Nephron (organoid): Measurements from ENCODE around the gene INSC.

Experiments used
- H3K27ac Mint-ChIP-seq, 3 experiments: 2 replicates each; pipeline ENCODE4 v1.8.0; 2020; ENCODE audit warnings: mixed read lengths in 3 of 3, mild to moderate bottlenecking in 2 of 3, moderate library complexity in 1 of 3
- H3K27me3 Mint-ChIP-seq: 2 replicates; pipeline ENCODE4 v1.8.0; 2021; ENCODE audit warnings: low read depth, mild to moderate bottlenecking, moderate library complexity, mixed read lengths
- H3K36me3 Mint-ChIP-seq: 2 replicates; pipeline ENCODE4 v1.8.0; 2020; ENCODE audit warnings: low read depth, mixed read lengths
- H3K4me1 Mint-ChIP-seq: 2 replicates; pipeline ENCODE4 v1.8.0; 2020; ENCODE audit warnings: mixed read lengths
- H3K4me3 Mint-ChIP-seq, 3 experiments: 2 replicates each; pipeline ENCODE4 v1.8.0; 2020; ENCODE audit warnings: mild to moderate bottlenecking in 3 of 3, mixed read lengths in 3 of 3, moderate library complexity in 2 of 3
- H3K9me3 Mint-ChIP-seq: 2 replicates; pipeline ENCODE4 v1.8.0; 2020; ENCODE audit warnings: mixed read lengths
- TF ChIP-seq, protein P1 (sequence below), 3 experiments: fragments of 200-600 bp; sonication (generic); IDR thresholded peaks; one replicate each; pipeline ENCODE4 v1.5.0; 2021; ENCODE audit warnings: antibody characterized with exemption in 3 of 3; ENCODE audit not compliant: unreplicated experiment in 3 of 3

Gene INSC

DNA sequence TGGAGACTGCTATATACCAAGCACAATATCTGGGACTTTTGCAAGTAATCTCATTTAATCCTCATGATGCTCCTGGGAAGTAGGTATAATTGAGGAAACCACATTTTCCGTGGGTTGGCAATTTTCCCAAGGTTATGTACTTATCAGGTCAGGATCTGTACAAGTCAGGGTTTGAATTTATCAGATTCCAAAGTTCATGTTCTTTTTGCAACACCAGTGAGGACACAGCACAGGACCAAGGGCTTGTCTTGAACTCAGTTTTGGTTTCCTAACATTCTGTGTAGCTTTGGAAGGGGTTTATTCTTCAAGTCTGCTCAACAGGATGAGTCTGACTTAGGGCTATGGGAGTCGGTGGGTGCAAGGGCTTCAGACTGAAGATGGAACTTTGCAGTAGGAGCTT, 30.4 kb downstream of the INSC start:
- Mint-ChIP-seq H3K27ac (no peak overlapping the region), H3K36me3 (no peaks in the 10 kb centered on the region), H3K27me3 (no peaks in the 10 kb centered on the region), H3K4me1 (no peaks in the 10 kb centered on the region), H3K9me3 (no peaks in the 10 kb centered on the region), H3K4me3 (no peak overlapping the region)
- TF ChIP-seq, protein P1, sequence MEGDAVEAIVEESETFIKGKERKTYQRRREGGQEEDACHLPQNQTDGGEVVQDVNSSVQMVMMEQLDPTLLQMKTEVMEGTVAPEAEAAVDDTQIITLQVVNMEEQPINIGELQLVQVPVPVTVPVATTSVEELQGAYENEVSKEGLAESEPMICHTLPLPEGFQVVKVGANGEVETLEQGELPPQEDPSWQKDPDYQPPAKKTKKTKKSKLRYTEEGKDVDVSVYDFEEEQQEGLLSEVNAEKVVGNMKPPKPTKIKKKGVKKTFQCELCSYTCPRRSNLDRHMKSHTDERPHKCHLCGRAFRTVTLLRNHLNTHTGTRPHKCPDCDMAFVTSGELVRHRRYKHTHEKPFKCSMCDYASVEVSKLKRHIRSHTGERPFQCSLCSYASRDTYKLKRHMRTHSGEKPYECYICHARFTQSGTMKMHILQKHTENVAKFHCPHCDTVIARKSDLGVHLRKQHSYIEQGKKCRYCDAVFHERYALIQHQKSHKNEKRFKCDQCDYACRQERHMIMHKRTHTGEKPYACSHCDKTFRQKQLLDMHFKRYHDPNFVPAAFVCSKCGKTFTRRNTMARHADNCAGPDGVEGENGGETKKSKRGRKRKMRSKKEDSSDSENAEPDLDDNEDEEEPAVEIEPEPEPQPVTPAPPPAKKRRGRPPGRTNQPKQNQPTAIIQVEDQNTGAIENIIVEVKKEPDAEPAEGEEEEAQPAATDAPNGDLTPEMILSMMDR (IDR thresholded peaks at IDR 0.05; ENCODE audit: unreplicated experiment in 3 of 3) = no peak

DNA sequence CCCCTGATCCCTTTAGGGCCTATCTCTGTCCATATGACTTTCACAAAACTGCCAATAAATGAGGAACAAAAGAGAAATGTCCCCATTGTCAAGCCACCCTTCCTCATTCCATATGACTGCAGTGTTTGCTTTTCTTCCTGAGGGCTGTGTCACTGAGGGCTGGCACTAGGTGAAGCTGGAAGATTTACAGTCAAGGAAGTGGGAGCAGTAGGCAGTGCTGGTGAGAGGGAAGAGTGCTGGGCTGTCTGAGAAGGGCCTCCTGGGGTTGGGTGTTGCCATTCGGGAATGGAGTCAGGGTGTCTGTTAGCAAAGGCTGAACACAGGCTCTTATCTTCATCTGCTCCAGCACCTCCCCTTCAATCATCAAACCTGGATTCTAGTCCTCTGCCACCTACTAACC, 30.9 kb downstream of the INSC start:
- Mint-ChIP-seq H3K27me3 (no peaks in the 10 kb centered on the region), H3K4me3 (no peak overlapping the region), H3K4me1 (no peaks in the 10 kb centered on the region), H3K27ac (no peak overlapping the region), H3K36me3 (no peaks in the 10 kb centered on the region), H3K9me3 (no peaks in the 10 kb centered on the region)
- TF ChIP-seq, protein P1 (IDR thresholded peaks at IDR 0.05; ENCODE audit: unreplicated experiment in 3 of 3) = no peak

DNA sequence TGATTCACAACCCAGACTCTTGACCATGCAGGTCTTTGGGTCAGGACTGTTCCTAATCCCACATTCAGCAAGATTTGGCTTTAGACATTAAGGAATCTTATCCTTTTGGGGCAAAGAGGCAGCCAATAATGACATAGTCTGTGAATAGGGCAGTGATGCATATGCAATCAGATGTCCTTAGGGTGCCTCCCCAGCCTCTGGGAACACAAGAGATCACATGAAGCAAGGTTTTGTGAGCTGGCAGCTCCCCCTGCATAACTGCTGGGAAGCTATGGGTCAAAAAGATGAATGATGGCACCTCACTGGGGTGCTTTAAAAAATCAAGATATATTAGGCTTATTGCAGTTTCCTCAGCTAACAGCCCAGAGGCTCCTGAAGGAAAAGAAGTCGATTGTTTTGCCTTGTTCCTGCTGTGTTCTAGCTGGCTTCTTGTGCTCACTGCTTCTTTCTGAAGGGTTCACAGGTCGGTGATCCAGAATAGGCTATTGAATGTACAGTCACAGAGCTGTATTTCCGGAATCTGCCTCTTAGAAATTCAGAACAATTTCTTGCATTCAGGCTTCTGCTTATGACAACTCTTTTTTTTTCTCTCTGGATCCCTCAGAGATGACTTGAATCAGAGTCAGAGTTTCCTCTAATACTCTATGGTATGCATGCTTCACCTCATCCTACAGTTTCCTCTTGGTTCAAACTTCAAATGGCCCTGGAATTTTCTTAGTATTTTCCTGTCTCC, 31.7 kb downstream of the INSC start:
- H3K9me3 Mint-ChIP-seq = no peaks in the 10 kb centered on the region
- H3K4me1 Mint-ChIP-seq = no peaks in the 10 kb centered on the region
- no peaks in the 10 kb centered on the region for H3K27me3 Mint-ChIP-seq
- TF ChIP-seq, protein P1 (IDR thresholded peaks at IDR 0.05; ENCODE audit: unreplicated experiment in 3 of 3) = no peak
- no peaks in the 10 kb centered on the region for H3K36me3 Mint-ChIP-seq
- no peak overlapping the region for H3K27ac Mint-ChIP-seq
- no peak overlapping the region for H3K4me3 Mint-ChIP-seq

DNA sequence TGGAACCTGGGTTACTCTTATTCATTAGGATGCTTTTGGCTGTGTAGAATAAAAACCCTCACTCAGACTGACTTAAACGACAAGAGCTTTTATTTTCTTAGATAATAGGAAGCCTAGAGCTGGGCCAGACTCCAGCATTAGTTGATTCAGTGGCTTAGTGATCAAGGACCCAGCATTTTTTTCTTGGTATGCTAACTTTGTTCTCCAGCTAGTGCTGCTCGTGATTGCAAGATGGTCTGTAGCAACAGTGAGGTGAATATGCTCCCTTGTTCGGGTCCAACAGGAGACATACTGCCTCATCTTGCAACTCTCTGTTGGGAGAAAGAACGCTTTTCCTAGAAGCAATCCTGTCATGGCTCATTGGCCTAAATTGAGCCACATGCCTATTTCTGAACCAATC, 33.4 kb downstream of the INSC start:
- H3K27me3 Mint-ChIP-seq = no peaks in the 10 kb centered on the region
- TF ChIP-seq, protein P1 (IDR thresholded peaks at IDR 0.05; ENCODE audit: unreplicated experiment in 3 of 3) = no peak
- H3K36me3 Mint-ChIP-seq = no peaks in the 10 kb centered on the region
- H3K27ac Mint-ChIP-seq = no peak overlapping the region
- no peaks in the 10 kb centered on the region for H3K4me1 Mint-ChIP-seq
- no peaks in the 10 kb centered on the region for H3K9me3 Mint-ChIP-seq
- H3K4me3 Mint-ChIP-seq = no peak overlapping the region

DNA sequence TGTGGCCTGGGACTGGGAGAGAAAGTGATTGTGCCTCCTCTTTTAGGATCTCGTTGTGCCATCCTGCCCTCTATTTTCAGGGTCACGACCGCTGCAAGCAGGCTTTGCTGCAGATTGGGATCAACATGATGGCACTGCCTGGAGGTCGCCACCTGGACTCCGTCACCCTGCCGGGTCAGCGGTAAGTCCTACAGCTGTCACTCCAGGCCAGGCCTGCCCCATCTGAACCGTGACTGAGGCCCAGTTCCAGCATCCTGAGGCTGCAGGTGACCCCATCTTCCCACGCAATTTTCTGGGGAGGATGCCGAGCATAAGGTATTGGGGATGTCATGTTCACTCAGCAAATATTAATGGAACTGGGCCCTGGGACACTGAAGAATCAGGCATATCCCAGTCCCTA, 34.3 kb downstream of the INSC start:
- Mint-ChIP-seq H3K27me3 (no peaks in the 10 kb centered on the region), H3K9me3 (no peaks in the 10 kb centered on the region), H3K27ac (no peak overlapping the region), H3K36me3 (no peaks in the 10 kb centered on the region), H3K4me1 (no peaks in the 10 kb centered on the region), H3K4me3 (no peak overlapping the region)
- TF ChIP-seq, protein P1 (IDR thresholded peaks at IDR 0.05; ENCODE audit: unreplicated experiment in 3 of 3) = no peak

DNA sequence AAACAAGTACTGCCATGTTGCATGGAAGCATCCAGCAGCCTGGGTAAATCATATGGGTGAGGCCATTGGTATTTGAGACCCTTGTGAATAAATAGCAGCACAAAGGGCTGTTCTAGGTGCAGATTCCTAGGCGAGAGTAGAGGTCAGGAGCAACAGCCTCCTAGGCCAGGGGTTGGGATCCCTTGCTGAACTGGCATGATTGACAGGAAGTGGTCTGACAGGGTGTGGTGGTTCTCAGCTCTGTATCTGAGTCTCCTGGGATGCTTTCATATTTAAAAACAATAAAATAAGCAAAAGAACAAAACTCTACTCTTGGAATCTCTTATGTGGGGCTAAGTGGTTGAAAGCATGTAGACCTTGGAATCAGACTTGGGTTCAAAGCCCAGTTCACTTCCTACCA, 35.8 kb downstream of the INSC start:
- TF ChIP-seq, protein P1 (IDR thresholded peaks at IDR 0.05; ENCODE audit: unreplicated experiment in 3 of 3) = no peak

More for the DNA sequence above, 35.8 kb downstream of the INSC start:
- no peak overlapping the region for H3K27ac Mint-ChIP-seq
- H3K4me3 Mint-ChIP-seq = no peak overlapping the region
- no peaks in the 10 kb centered on the region for H3K36me3 Mint-ChIP-seq
- no peaks in the 10 kb centered on the region for H3K9me3 Mint-ChIP-seq
- H3K4me1 Mint-ChIP-seq = no peaks in the 10 kb centered on the region
- H3K27me3 Mint-ChIP-seq = no peaks in the 10 kb centered on the region
